CD4-positive, alpha-beta T cell treated with Interleukin-17A for 1 hour (primary cell): ENCODE measurements around the gene PHOSPHO1.

ENCODE experiments used
- DNase-seq: peaks from one replicate; pipeline ENCODE4 v3.0.0-alpha.2; 2020

PHOSPHO1 gene

GRCh38 chr17:49217651-49218413 lies 12.8 kb downstream of the PHOSPHO1 start:
- peak; percentile 87 for DNase-seq

- peak; percentile 30 for DNase-seq
These were observed 13.5 kb downstream of the PHOSPHO1 start for GRCh38 chr17:49216953-49217650.

GRCh38 chr17:49216482-49216881 lies 14.1 kb downstream of the PHOSPHO1 start:
- DNase-seq, result no peak

GRCh38 chr17:49214676-49215360 lies 15.8 kb downstream of the PHOSPHO1 start:
- DNase-seq, result no peak

- DNase-seq, result no peak
These were observed 16.7 kb downstream of the PHOSPHO1 start for GRCh38 chr17:49213847-49214246.

GRCh38 chr17:49213399-49213798 lies 17.2 kb downstream of the PHOSPHO1 start:
- no peak for DNase-seq

GRCh38 chr17:49210158-49211029 lies 20.2 kb downstream of the PHOSPHO1 start, which contains the start of the genes ABI3 and GNGT2:
TSS of gene ABI3 (plus strand) at chr17:49210707. CDS start at chr17:49210725, 18 bp downstream.
TSS of gene GNGT2 (minus strand) at chr17:49210574. CDS start at chr17:49207422, 3,152 bp downstream.
- DNase-seq, result peak; percentile 73

- peak; percentile 36 for DNase-seq
These were observed 21.5 kb downstream of the PHOSPHO1 start for GRCh38 chr17:49209061-49209571.

- DNase-seq, result no peak
These were observed 26.1 kb downstream of the PHOSPHO1 start for GRCh38 chr17:49204516-49204915.

- no peak for DNase-seq
These were observed 26.8 kb downstream of the PHOSPHO1 start for GRCh38 chr17:49203796-49204195.

GRCh38 chr17:49201481-49201927 lies 29.1 kb downstream of the PHOSPHO1 start:
- no peak for DNase-seq

GRCh38 chr17:49200423-49201083 lies 30.0 kb downstream of the PHOSPHO1 start:
- no peak for DNase-seq

GRCh38 chr17:49198211-49198610 lies 32.4 kb downstream of the PHOSPHO1 start:
- DNase-seq, result no peak

- DNase-seq, result no peak
These were observed 33.1 kb downstream of the PHOSPHO1 start for GRCh38 chr17:49197346-49197998.

GRCh38 chr17:49196520-49196919 lies 34.1 kb downstream of the PHOSPHO1 start:
- no peak for DNase-seq

GRCh38 chr17:49195751-49196150 lies 34.8 kb downstream of the PHOSPHO1 start:
- DNase-seq, result peak; percentile 21

GRCh38 chr17:49194297-49194607 lies 36.3 kb downstream of the PHOSPHO1 start:
- no peak for DNase-seq

GRCh38 chr17:49193513-49194296 lies 36.9 kb downstream of the PHOSPHO1 start:
- DNase-seq, result peak; percentile 28

GRCh38 chr17:49191917-49192741 lies 38.5 kb downstream of the PHOSPHO1 start:
- peak; percentile 92 for DNase-seq
